GM19324 (cell line): ENCODE results near the gene PRAMEF10.
"Not testable (repeated sequence)": the region's sequence is repeated elsewhere in the genome, so short reads cannot be mapped to it uniquely, and the experiment has no call there.

Experiments used
- ATAC-seq: cut with Tn5 transposase; IDR thresholded peaks from one replicate; pipeline ENCODE4 v1.9.1; 2021; ENCODE audit warnings: mild to moderate bottlenecking, moderate library complexity; ENCODE audit not compliant: unreplicated experiment, low FRiP score

PRAMEF10 gene

GRCh38 chr1:12898170-12898569 lies at the start of gene PRAMEF10:
Gene PRAMEF10, minus strand, starts transcription at chr1:12898270. Its CDS starts 2,423 bp downstream, at chr1:12895847.
- ATAC-seq = not testable (repeated sequence)

- not testable (repeated sequence) for ATAC-seq
These were observed 49.4 kb upstream of the PRAMEF10 start, which contains the start of gene PRAMEF6 for GRCh38 chr1:12947480-12947879. Gene PRAMEF6, minus strand, starts transcription at chr1:12947580. Its CDS starts 5,062 bp downstream, at chr1:12942518.

GRCh38 chr1:12924368-12924767 lies 26.3 kb upstream of the PRAMEF10 start:
- ATAC-seq = not testable (repeated sequence)

- not testable (repeated sequence) for ATAC-seq
These were observed 23.7 kb upstream of the PRAMEF10 start for GRCh38 chr1:12921749-12922148.

GRCh38 chr1:12916310-12916709 lies 18.2 kb upstream of the PRAMEF10 start, which contains the start of gene PRAMEF7:
Gene PRAMEF7, plus strand, starts transcription at chr1:12916610. Its CDS starts 1,083 bp downstream, at chr1:12917693.
- ATAC-seq = not testable (repeated sequence)

GRCh38 chr1:12903793-12904572 lies 5.9 kb upstream of the PRAMEF10 start:
- ATAC-seq = not testable (repeated sequence)

GRCh38 chr1:12899186-12899585 lies 1.1 kb upstream of the PRAMEF10 start:
- ATAC-seq = not testable (repeated sequence)

- not testable (repeated sequence) for ATAC-seq
These were observed 12.0 kb downstream of the PRAMEF10 start, which contains the start of gene PRAMEF4 for GRCh38 chr1:12886101-12886500. Gene PRAMEF4, minus strand, starts transcription at chr1:12886201. Its CDS starts 2,807 bp downstream, at chr1:12883394.

- not testable (repeated sequence) for ATAC-seq
These were observed 19.6 kb downstream of the PRAMEF10 start for GRCh38 chr1:12878453-12878852.

- ATAC-seq = not testable (repeated sequence)
These were observed 34.8 kb downstream of the PRAMEF10 start for GRCh38 chr1:12863131-12863880.

- ATAC-seq = not testable (repeated sequence)
These were observed 41.3 kb downstream of the PRAMEF10 start, which contains the start of gene PRAMEF2 for GRCh38 chr1:12856786-12857185. Gene PRAMEF2, plus strand, starts transcription at chr1:12857086. Its CDS starts 1,924 bp downstream, at chr1:12859010.

GRCh38 chr1:12851779-12852178 lies 46.3 kb downstream of the PRAMEF10 start:
- ATAC-seq = no peak

- not testable (repeated sequence) for ATAC-seq
These were observed 49.5 kb downstream of the PRAMEF10 start, which contains the start of gene HNRNPCL1 for GRCh38 chr1:12848620-12849019. Gene HNRNPCL1, minus strand, starts transcription at chr1:12848720. Its CDS starts 431 bp downstream, at chr1:12848289.
